LoVo (cell line): Measurements from ENCODE around the gene SLTM.
"Not testable (repeated sequence)": the region's sequence is repeated elsewhere in the genome, so short reads cannot be mapped to it uniquely, and the experiment has no call there.

Experiments used
- DNase-seq: peaks from one replicate; pipeline ENCODE4 v3.0.0-alpha.2; 2016; ENCODE audit warnings: low spot score

Gene SLTM

GRCh38 chr15:58876306-58877106 lies 57.0 kb downstream of the SLTM start:
- no peak for DNase-seq

GRCh38 chr15:58875343-58875742 lies 58.1 kb downstream of the SLTM start:
- DNase-seq: no peak

GRCh38 chr15:58873267-58873666 lies 60.2 kb downstream of the SLTM start:
- no peak for DNase-seq

- DNase-seq: no peak
Measured at GRCh38 chr15:58870451-58870850, 63.0 kb downstream of the SLTM start.

- DNase-seq: no peak
Measured at GRCh38 chr15:58867926-58868325, 65.6 kb downstream of the SLTM start.

GRCh38 chr15:58865425-58865880 lies 68.0 kb downstream of the SLTM start:
- no peak for DNase-seq

- no peak for DNase-seq
Measured at GRCh38 chr15:58864602-58865424, 68.7 kb downstream of the SLTM start.

GRCh38 chr15:58862326-58862725 lies 71.2 kb downstream of the SLTM start:
- no peak for DNase-seq

- DNase-seq: not testable (repeated sequence)
Measured at GRCh38 chr15:58856621-58857020, 76.9 kb downstream of the SLTM start.

- DNase-seq: no peak
Measured at GRCh38 chr15:58856086-58856485, 77.4 kb downstream of the SLTM start.

GRCh38 chr15:58854593-58854992 lies 78.9 kb downstream of the SLTM start:
- no peak for DNase-seq

- DNase-seq: no peak
Measured at GRCh38 chr15:58852347-58852746, 81.1 kb downstream of the SLTM start.

GRCh38 chr15:58851205-58851604 lies 82.3 kb downstream of the SLTM start:
- DNase-seq: not testable (repeated sequence)

GRCh38 chr15:58842713-58843396 lies 90.6 kb downstream of the SLTM start:
- DNase-seq: no peak

- DNase-seq: no peak
Measured at GRCh38 chr15:58840048-58840447, 93.4 kb downstream of the SLTM start.

GRCh38 chr15:58839485-58839884 lies 94.0 kb downstream of the SLTM start:
- DNase-seq: no peak

GRCh38 chr15:58833681-58834426 lies 99.6 kb downstream of the SLTM start:
- not testable (repeated sequence) for DNase-seq

- DNase-seq: no peak
Measured at GRCh38 chr15:58830556-58830955, 102.9 kb downstream of the SLTM start.
